ENCODE measurements around the gene APOD.

- TF ChIP-seq, protein P1, sequence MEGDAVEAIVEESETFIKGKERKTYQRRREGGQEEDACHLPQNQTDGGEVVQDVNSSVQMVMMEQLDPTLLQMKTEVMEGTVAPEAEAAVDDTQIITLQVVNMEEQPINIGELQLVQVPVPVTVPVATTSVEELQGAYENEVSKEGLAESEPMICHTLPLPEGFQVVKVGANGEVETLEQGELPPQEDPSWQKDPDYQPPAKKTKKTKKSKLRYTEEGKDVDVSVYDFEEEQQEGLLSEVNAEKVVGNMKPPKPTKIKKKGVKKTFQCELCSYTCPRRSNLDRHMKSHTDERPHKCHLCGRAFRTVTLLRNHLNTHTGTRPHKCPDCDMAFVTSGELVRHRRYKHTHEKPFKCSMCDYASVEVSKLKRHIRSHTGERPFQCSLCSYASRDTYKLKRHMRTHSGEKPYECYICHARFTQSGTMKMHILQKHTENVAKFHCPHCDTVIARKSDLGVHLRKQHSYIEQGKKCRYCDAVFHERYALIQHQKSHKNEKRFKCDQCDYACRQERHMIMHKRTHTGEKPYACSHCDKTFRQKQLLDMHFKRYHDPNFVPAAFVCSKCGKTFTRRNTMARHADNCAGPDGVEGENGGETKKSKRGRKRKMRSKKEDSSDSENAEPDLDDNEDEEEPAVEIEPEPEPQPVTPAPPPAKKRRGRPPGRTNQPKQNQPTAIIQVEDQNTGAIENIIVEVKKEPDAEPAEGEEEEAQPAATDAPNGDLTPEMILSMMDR (IDR thresholded peaks at IDR 0.05; ENCODE audit: control extremely low read depth in 1 of 3, insufficient read depth in 1 of 3, low read depth in 1 of 3, low read length in 3 of 3): no peak
- TF ChIP-seq POLR2A (IDR thresholded peaks at IDR 0.05; ENCODE audit: control extremely low read depth in 1 of 2, low read depth in 2 of 2, low read length in 2 of 2): no peak
- TF ChIP-seq ATF3 (IDR thresholded peaks at IDR 0.05; ENCODE audit: insufficient read depth, low read depth, low read length): no peak
- no peak for TF ChIP-seq SP4 (IDR thresholded peaks at IDR 0.05; ENCODE audit: low read length)
- TF ChIP-seq JUND (IDR thresholded peaks at IDR 0.05; ENCODE audit: low read length): no peak
- TF ChIP-seq SIN3A (conservative IDR thresholded peaks at IDR 0.05 in 1 of 2, IDR thresholded peaks at IDR 0.05 in 1 of 2; ENCODE audit: low read depth in 1 of 2, low read length in 2 of 2): no peak
- TF ChIP-seq ZNF274 (IDR thresholded peaks at IDR 0.05; ENCODE audit: borderline replicate concordance, extremely low read depth, low read length): no peak
- TF ChIP-seq EZH2 (IDR thresholded peaks at IDR 0.05; ENCODE audit: low read depth, low read length, severe bottlenecking): no peak
- TF ChIP-seq RAD21 (IDR thresholded peaks at IDR 0.05 in 1 of 2, conservative IDR thresholded peaks at IDR 0.05 in 1 of 2; ENCODE audit: low read depth in 2 of 2, low read length in 2 of 2): no peak
- TF ChIP-seq MAX (IDR thresholded peaks at IDR 0.05): no peak
- TF ChIP-seq CHD1 (IDR thresholded peaks at IDR 0.05; ENCODE audit: low read depth, low read length): no peak
- TF ChIP-seq TAF7 (optimal IDR thresholded peaks at IDR 0.05; ENCODE audit: borderline replicate concordance, low read depth, low read length): no peak
These were observed 50.9 kb downstream of the APOD start for GRCh38 chr3:195532834-195533233.
